Mammary epithelial cell (primary cell): ENCODE data around the gene SHKBP1.

Experiments
- CTCF ChIP-seq, 2 donors: IDR thresholded peaks in 1 of 2; conservative IDR thresholded peaks in 1 of 2; 2 replicates each; pipeline ENCODE4 v1.5.1; 2011 to 2012; ENCODE audit warnings: inconsistent platforms in 2 of 2, low read length in 2 of 2, mild to moderate bottlenecking in 2 of 2, control low read depth in 1 of 2, low read depth in 1 of 2; ENCODE audit not compliant: insufficient read depth in 1 of 2; ENCODE audit errors: extremely low read depth in 1 of 2
- EZH2 ChIP-seq: IDR thresholded peaks from 2 replicates; pipeline ENCODE4 v1.6.1; 2012; ENCODE audit warnings: low read length, inconsistent platforms, borderline replicate concordance

- TF ChIP-seq CTCF (conservative IDR thresholded peaks at IDR 0.05 in 1 of 2, IDR thresholded peaks at IDR 0.05 in 1 of 2; ENCODE audit: extremely low read depth in 1 of 2, insufficient read depth in 1 of 2, low read depth in 1 of 2, low read length in 2 of 2) (peak; percentile 2 to 34), EZH2 (no peak)
These were observed 18.0 kb downstream of the SHKBP1 start for GRCh38 chr19:40594657-40595091.
